GM12891 (cell line): ENCODE data around the gene CCDC188.

Experiments
- POLR2A ChIP-seq: IDR thresholded peaks from 2 replicates; pipeline ENCODE4 v1.6.1; 2011; ENCODE audit warnings: low read depth, low read length, control low read depth
- POLR2AphosphoS5 ChIP-seq: IDR thresholded peaks from 2 replicates; pipeline ENCODE4 v1.6.1; 2011; ENCODE audit warnings: low read depth, low read length, control low read depth
- TAF1 ChIP-seq: IDR thresholded peaks from 2 replicates; pipeline ENCODE4 v1.6.1; 2011; ENCODE audit warnings: low read depth, low read length, control low read depth

DNA sequence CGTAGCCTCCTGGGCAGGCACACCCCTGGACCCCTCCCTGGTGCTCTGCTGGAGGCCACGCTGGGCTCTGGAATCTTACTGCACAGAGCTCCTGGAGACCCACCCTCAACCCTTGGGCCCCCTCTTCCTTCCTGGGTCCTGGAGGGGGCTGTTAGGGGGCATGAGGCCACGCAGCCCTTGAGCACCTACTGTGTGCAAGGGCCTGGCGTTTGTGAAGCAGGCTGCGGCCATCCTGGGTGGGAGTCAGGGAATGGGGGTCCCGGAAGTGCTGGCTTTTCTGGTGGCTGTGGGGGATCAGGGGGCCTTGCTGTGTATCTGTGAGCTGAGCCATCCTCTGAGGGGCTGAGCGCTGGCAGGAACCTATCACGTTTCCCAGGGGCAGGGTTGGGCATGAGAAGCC is 40.9 kb upstream of the CCDC188 start:
- no peak for TF ChIP-seq TAF1
- no peak for TF ChIP-seq POLR2A
- no peak for TF ChIP-seq POLR2AphosphoS5
